HG02970 (cell line): ENCODE measurements around the gene UPF2.
"Not testable (repeated sequence)": the region's sequence is repeated elsewhere in the genome, so short reads cannot be mapped to it uniquely, and the experiment has no call there.

Source experiments
- ATAC-seq: cut with Tn5 transposase; IDR thresholded peaks from one replicate; pipeline ENCODE4 v1.9.1; 2021; ENCODE audit warnings: mild to moderate bottlenecking, moderate library complexity, moderate number of reproducible peaks; ENCODE audit not compliant: unreplicated experiment, low FRiP score

The UPF2 gene

GRCh38 chr10:12041766-12042408 lies 722 bp downstream of the UPF2 start:
- no peak for ATAC-seq

- ATAC-seq = no peak
These were observed 6.4 kb downstream of the UPF2 start for GRCh38 chr10:12036073-12036655.

- no peak for ATAC-seq
These were observed 11.2 kb downstream of the UPF2 start for GRCh38 chr10:12031404-12031803.

GRCh38 chr10:12027539-12027938 lies 15.1 kb downstream of the UPF2 start:
- peak; percentile 61 for ATAC-seq

- no peak for ATAC-seq
These were observed 17.0 kb downstream of the UPF2 start for GRCh38 chr10:12025591-12025990.

- no peak for ATAC-seq
These were observed 19.9 kb downstream of the UPF2 start for GRCh38 chr10:12022580-12023257.

- no peak for ATAC-seq
These were observed 22.0 kb downstream of the UPF2 start for GRCh38 chr10:12020574-12020973.

- no peak for ATAC-seq
These were observed 23.2 kb downstream of the UPF2 start for GRCh38 chr10:12019283-12019971.

- ATAC-seq = no peak
These were observed 23.9 kb downstream of the UPF2 start for GRCh38 chr10:12018438-12019282.

GRCh38 chr10:12013926-12014325 lies 28.7 kb downstream of the UPF2 start:
- ATAC-seq = no peak

GRCh38 chr10:12013391-12013790 lies 29.2 kb downstream of the UPF2 start:
- not testable (repeated sequence) for ATAC-seq

- no peak for ATAC-seq
These were observed 32.3 kb downstream of the UPF2 start for GRCh38 chr10:12010353-12010752.

- ATAC-seq = not testable (repeated sequence)
These were observed 33.8 kb downstream of the UPF2 start for GRCh38 chr10:12008842-12009241.

- ATAC-seq = no peak
These were observed 35.9 kb downstream of the UPF2 start for GRCh38 chr10:12006671-12007070.

GRCh38 chr10:11993834-11994468 lies 48.7 kb downstream of the UPF2 start:
- no peak for ATAC-seq

- no peak for ATAC-seq
These were observed 53.7 kb downstream of the UPF2 start for GRCh38 chr10:11988924-11989323.

GRCh38 chr10:11986593-11987216 lies 55.9 kb downstream of the UPF2 start:
- ATAC-seq = no peak

GRCh38 chr10:11982253-11982652 lies 60.4 kb downstream of the UPF2 start:
- no peak for ATAC-seq

GRCh38 chr10:11975795-11976194 lies 66.8 kb downstream of the UPF2 start:
- no peak for ATAC-seq
